Esophagus squamous epithelium (tissue), 5 donors: Measurements from ENCODE around the gene GSDMA. TPM values are rescaled to one million over a fixed set of nuclear protein-coding genes. Genes with fewer than 3 reads are reported as not detected.

Source experiments
- DNase-seq: peaks from one replicate; lab custom pipeline; 2025; lab: John Stamatoyannopoulos, UW
- H3K27ac ChIP-seq, 4 donors: fragments of 200-600 bp; sonication (generic); one replicate each; pipeline ENCODE4 v1.5.1; 2016 to 2019; ENCODE audit warnings: mild to moderate bottlenecking in 1 of 4
- H3K27me3 ChIP-seq, 4 donors: fragments of 200-600 bp; sonication (generic); 1 replicate in 3 of 4; 2 replicates in 1 of 4; pipeline versions ENCODE4 v1.5.1 to v1.6.0; 2017 to 2021; ENCODE audit warnings: antibody characterized with exemption in 1 of 4
- H3K36me3 ChIP-seq, 3 donors: fragments of 200-600 bp; sonication (generic); one replicate each; pipeline ENCODE4 v1.5.1; 2016 to 2019
- H3K4me1 ChIP-seq, 3 donors: fragments of 200-600 bp; sonication (generic); one replicate each; pipeline ENCODE4 v1.5.1; 2017 to 2019
- H3K4me3 ChIP-seq, 4 donors: fragments of 200-600 bp; sonication (generic); 1 replicate in 3 of 4; 2 replicates in 1 of 4; pipeline ENCODE4 v1.5.1; 2016 to 2019; ENCODE audit warnings: mild to moderate bottlenecking in 2 of 4, moderate library complexity in 1 of 4
- H3K9me3 ChIP-seq, 3 donors: fragments of 200-600 bp; sonication (generic); one replicate each; pipeline ENCODE4 v1.5.1; 2016 to 2019
- POLR2A ChIP-seq, 4 donors: fragments of 450-650 bp; IDR thresholded peaks; one replicate each; pipeline ENCODE4 v1.6.1; 2017; ENCODE audit warnings: antibody characterized with exemption in 4 of 4, mild to moderate bottlenecking in 4 of 4, moderate library complexity in 3 of 4
- WGBS, 2 donors: methylation state at CpG; one replicate each; pipeline ENCODE4 v1.1.5; 2018; 5-methylcytosine and 5-hydroxymethylcytosine counted together
- intact Hi-C: fragments of 100-400 bp; cut with DNase I; formaldehyde crosslinking; loops from one replicate; pipeline ENCODE4 v1.15.0; 2022
- small RNA-seq, 4 donors: library from RNA; depleted of rRNA; stranded (forward); fragments of <200 nt; gene quantifications; one replicate each; pipeline ENCODE3, GENCODE V24; 2016
- total RNA-seq, 4 donors: library from RNA; depleted of rRNA; stranded (reverse); fragments of >200 nt; gene quantifications; one replicate each; pipeline ENCODE4 v1.1.0, GENCODE V29; 2016
- TF ChIP-seq, protein P1 (sequence below), 6 experiments: fragments of 450-650 bp in 4 of 6; fragments of 200-600 bp in 2 of 6; sonication (generic) in 2 of 6; IDR thresholded peaks; one replicate each; pipeline ENCODE4 v1.5.1; 2016 to 2019; ENCODE audit warnings: antibody characterized with exemption in 6 of 6, mild to moderate bottlenecking in 4 of 6, moderate library complexity in 4 of 6
- donor health status: DM: yes; HTN: yes; CAD: no.

Gene GSDMA
- total RNA-seq, 4 donors from 2014 or later, result 1.1 to 3.0 (median 1.8) TPM

DNA sequence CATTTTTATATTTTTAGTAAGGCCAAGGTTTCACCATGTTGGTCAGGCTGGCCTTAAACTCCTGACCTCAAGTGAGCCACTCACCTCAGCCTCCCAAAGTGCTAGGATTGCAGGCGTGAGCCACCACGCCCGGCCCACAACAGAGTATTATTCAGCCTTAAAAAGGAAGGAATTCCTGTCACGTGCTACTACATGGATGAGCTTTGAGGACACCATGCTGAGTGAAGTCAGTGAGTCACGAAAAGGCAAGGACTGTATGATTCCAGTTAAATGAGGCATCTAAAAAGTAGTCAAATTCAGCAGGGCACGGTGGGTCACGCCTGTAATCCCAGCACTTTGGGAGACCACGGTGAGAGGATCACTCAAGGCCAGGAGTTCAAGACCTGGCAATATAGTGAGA lies 62.1 kb downstream of the GSDMA start:
- H3K9me3 ChIP-seq, result no peaks in the 10 kb centered on the region
- H3K4me3 ChIP-seq, result no peak overlapping the region
- peaks cover 20 to 75% (median 55%) of the 10 kb centered on the region in 3 donors for H3K4me1 ChIP-seq
- no peaks in the 10 kb centered on the region for H3K27me3 ChIP-seq
- 66 to 83% methylated on average over 7 to 8 of the region's 8 CpGs for WGBS, 2 donors
- intact Hi-C loops, result no loop called here
- DNase-seq, result no peak
- H3K36me3 ChIP-seq, result peaks cover 20 to 97% (median 34%) of the 10 kb centered on the region in 3 donors
- TF ChIP-seq, protein P1, sequence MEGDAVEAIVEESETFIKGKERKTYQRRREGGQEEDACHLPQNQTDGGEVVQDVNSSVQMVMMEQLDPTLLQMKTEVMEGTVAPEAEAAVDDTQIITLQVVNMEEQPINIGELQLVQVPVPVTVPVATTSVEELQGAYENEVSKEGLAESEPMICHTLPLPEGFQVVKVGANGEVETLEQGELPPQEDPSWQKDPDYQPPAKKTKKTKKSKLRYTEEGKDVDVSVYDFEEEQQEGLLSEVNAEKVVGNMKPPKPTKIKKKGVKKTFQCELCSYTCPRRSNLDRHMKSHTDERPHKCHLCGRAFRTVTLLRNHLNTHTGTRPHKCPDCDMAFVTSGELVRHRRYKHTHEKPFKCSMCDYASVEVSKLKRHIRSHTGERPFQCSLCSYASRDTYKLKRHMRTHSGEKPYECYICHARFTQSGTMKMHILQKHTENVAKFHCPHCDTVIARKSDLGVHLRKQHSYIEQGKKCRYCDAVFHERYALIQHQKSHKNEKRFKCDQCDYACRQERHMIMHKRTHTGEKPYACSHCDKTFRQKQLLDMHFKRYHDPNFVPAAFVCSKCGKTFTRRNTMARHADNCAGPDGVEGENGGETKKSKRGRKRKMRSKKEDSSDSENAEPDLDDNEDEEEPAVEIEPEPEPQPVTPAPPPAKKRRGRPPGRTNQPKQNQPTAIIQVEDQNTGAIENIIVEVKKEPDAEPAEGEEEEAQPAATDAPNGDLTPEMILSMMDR (IDR thresholded peaks at IDR 0.05), result no peak
- no peak for TF ChIP-seq POLR2A (IDR thresholded peaks at IDR 0.05)
- H3K27ac ChIP-seq, result no peak overlapping the region

DNA sequence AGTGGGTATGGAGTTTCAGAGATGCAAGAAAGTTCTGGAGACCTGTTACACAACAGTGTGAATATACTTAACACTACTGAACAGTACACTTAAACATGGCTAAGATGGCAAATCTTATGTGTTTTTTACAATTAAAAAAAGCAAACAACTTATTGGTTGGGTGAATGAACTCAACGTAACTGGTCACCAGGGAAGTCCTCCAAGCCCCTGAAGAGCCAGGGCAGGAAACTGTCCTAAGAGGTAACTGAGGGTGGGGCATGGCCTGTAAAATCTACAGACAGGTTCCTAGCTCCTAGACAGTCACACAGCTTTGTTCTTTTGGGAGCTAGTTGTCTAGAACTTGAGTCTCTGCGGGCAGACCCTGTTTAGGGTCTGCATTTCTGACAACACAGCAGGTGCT lies 62.8 kb downstream of the GSDMA start:
- intact Hi-C loops, result no loop called here
- peaks cover 20 to 69% (median 54%) of the 10 kb centered on the region in 3 donors for H3K4me1 ChIP-seq
- DNase-seq, result no peak
- no peak overlapping the region for H3K4me3 ChIP-seq
- H3K27ac ChIP-seq, result peak overlapping the region; percentile 51 to 71 (median 61)
- H3K27me3 ChIP-seq, result no peaks in the 10 kb centered on the region
- no peaks in the 10 kb centered on the region for H3K9me3 ChIP-seq
- H3K36me3 ChIP-seq, result peaks cover 23 to 97% (median 34%) of the 10 kb centered on the region in 3 donors
- no peak for TF ChIP-seq POLR2A (IDR thresholded peaks at IDR 0.05)
- 62 to 66% methylated on average over 2 of the region's 2 CpGs for WGBS, 2 donors

DNA sequence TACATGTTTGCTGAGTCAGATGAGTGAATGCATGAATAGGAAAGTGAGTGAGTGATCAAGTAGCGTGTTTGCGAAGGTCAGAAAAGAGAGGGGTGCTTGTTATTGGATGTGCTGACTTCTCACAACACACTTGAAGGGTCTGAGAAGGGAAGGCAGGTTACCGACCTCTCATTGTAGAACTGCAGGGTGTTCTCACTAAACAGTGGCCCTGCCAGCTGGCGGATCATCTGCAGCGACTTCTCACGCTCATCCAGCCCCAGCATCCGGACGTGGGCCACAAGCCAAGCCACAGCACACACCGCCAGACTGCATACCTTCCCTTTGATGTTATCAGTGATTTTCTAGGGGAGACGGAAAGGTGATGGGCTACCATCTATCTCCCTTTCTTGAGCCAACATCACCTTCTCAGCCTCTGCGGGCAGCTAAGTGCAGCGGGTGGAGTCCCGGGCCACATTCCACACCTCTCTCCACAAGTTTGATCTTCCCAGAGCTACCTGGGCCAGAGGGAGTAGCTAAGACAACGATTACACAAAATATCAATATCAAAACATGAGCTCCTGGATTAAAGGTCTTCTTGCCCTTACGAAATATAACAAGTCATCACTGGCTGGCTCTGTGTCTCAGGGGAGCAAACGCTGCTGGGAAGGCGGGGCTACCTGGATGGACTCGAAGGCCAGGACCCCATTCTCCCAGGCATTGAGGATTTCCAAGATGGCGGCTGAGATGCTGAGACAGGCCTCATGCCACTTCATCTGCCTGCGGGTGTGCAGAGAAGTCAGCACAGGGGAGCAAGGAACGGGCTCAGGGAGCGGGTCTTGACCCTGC lies 63.4 kb downstream of the GSDMA start:
- TF ChIP-seq, protein P1 (IDR thresholded peaks at IDR 0.05), result no peak
- TF ChIP-seq POLR2A (IDR thresholded peaks at IDR 0.05), result no peak
- intact Hi-C loops, result no loop called here
- Histone ChIP-seq H3K27me3 (no peaks in the 10 kb centered on the region), H3K4me3 (no peak overlapping the region), H3K27ac (peak overlapping the region; percentile 51 to 71 (median 61)), H3K4me1 (peaks cover 20 to 62% (median 48%) of the 10 kb centered on the region in 3 donors), H3K36me3 (peaks cover 27 to 97% (median 39%) of the 10 kb centered on the region in 3 donors), H3K9me3 (no peaks in the 10 kb centered on the region)
- 25 to 44% methylated on average over 13 to 17 of the region's 22 CpGs for WGBS, 2 donors
- DNase-seq, result no peak

DNA sequence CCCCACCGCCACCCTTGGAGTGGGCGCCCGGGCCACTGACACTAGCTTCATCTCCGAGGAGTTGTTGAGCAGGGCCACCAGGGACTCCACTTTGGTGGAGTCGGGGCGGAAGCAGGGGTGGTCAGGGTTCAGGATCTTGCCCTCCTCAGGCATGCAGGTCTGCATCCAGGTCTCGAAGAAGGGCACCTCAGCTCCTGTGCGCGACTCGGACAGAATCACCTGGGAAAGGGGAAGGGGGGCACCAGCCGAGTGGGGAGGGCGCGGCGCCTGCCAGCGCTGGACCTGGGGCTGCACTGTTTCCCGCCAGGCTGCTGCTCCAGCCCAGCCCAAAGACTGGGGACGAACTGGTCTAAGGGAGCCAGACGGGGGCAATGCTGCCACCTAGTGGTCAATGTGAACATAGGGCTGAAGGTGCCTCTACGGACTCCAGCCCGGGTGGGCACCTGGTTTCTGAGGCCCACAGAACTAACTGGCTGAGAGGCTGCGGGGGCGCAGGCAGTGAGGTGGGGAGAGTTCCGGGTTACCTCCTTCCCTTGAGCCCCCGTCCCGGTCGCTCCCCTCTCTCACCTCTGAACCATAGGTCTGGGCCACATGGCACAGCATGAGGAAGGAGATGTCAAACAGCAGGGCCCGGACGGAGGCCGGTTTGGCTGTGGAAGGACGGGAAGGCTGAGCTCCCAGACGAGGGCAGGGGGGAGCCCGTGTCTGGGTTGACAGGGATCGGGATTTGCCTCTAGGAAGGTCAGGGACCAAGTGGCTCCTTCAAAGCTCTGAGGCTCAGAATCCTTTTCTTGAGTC lies 64.2 kb downstream of the GSDMA start:
- intact Hi-C loops, result no loop called here
- DNase-seq, result no peak
- Histone ChIP-seq H3K27me3 (no peaks in the 10 kb centered on the region), H3K36me3 (peaks cover 35 to 97% (median 44%) of the 10 kb centered on the region in 3 donors), H3K27ac (peak overlapping the region; percentile 51 to 71 (median 61)), H3K4me1 (peaks cover 13 to 62% (median 41%) of the 10 kb centered on the region in 3 donors), H3K4me3 (no peak overlapping the region), H3K9me3 (no peaks in the 10 kb centered on the region)
- no peak for TF ChIP-seq POLR2A (IDR thresholded peaks at IDR 0.05)
- TF ChIP-seq, protein P1 (IDR thresholded peaks at IDR 0.05), result peak; percentile 89 to 97 (median 92)
- WGBS, 2 donors, result 10 to 33% methylated on average over 10 of the region's 33 CpGs

Small RNAs within 50 kb of the gene (small RNA-seq; reads per million reads assigned to genes)
- gene SNORD124, result 1,301 to 3,545 (median 1,984) reads per million in 4 donors

Other genes starting within 250 kb of the GSDMA start
- 10 to 100 TPM; 44.4 to 55.2 (median 53.2) TPM for gene MIEN1, start 232.5 kb upstream of the GSDMA start, total RNA-seq
- gene GRB7, start 225.1 kb upstream of the GSDMA start, total RNA-seq, result 10 to 100 TPM; 25.1 to 62.1 (median 55.9) TPM
- 1 to 10 TPM; 2.1 to 9.0 (median 3.8) TPM for gene IKZF3, start 98.7 kb upstream of the GSDMA start, total RNA-seq
- not detected for gene ZPBP2, start 94.8 kb upstream of the GSDMA start, total RNA-seq
- 1 to 10 TPM in 3 of 4 donors, under 1 TPM in 1; 0.67 to 4.2 (median 1.4) TPM for gene GSDMB, start 44.4 kb upstream of the GSDMA start, total RNA-seq
- gene ORMDL3, start 35.4 kb upstream of the GSDMA start, total RNA-seq, result 10 to 100 TPM; 13.6 to 35.2 (median 31.2) TPM
- not detected for gene LRRC3C, start 35.3 kb upstream of the GSDMA start, total RNA-seq
- gene PSMD3, start 17.8 kb downstream of the GSDMA start, total RNA-seq, result 100 to 1,000 TPM in 1 of 4 donors, 10 to 100 TPM in 3; 72.2 to 121 (median 84.7) TPM
- gene CSF3, start 52.4 kb downstream of the GSDMA start, total RNA-seq, result 1 to 10 TPM in 1 of 4 donors, not detected in 3; 4.0 TPM
- 10 to 100 TPM; 44.2 to 56.1 (median 49.0) TPM for gene MED24, start 91.4 kb downstream of the GSDMA start, total RNA-seq
- gene THRA, start 100.0 kb downstream of the GSDMA start, total RNA-seq, result 10 to 100 TPM in 2 of 4 donors, 1 to 10 TPM in 2; 4.2 to 27.1 (median 13.4) TPM
- gene NR1D1, start 137.6 kb downstream of the GSDMA start, total RNA-seq, result 10 to 100 TPM in 1 of 4 donors, 1 to 10 TPM in 3; 3.8 to 16.4 (median 5.4) TPM
- gene MSL1, start 159.0 kb downstream of the GSDMA start, total RNA-seq, result 10 to 100 TPM; 41.5 to 59.9 (median 51.5) TPM
- gene CASC3, start 177.5 kb downstream of the GSDMA start, total RNA-seq, result 10 to 100 TPM; 23.7 to 62.6 (median 27.8) TPM
- 100 to 1,000 TPM in 3 of 4 donors, 10 to 100 TPM in 1; 70.1 to 182 (median 144) TPM for gene RAPGEFL1, start 214.5 kb downstream of the GSDMA start, total RNA-seq